HG02588 (cell line): ENCODE measurements around the gene IFNL4.
"Not testable (repeated sequence)": the region's sequence is repeated elsewhere in the genome, so short reads cannot be mapped to it uniquely, and the experiment has no call there.

Source experiments
- ATAC-seq: cut with Tn5 transposase; IDR thresholded peaks from one replicate; pipeline ENCODE4 v1.9.1; 2021; ENCODE audit warnings: mild to moderate bottlenecking, moderate library complexity; ENCODE audit not compliant: unreplicated experiment

Gene IFNL4

DNA sequence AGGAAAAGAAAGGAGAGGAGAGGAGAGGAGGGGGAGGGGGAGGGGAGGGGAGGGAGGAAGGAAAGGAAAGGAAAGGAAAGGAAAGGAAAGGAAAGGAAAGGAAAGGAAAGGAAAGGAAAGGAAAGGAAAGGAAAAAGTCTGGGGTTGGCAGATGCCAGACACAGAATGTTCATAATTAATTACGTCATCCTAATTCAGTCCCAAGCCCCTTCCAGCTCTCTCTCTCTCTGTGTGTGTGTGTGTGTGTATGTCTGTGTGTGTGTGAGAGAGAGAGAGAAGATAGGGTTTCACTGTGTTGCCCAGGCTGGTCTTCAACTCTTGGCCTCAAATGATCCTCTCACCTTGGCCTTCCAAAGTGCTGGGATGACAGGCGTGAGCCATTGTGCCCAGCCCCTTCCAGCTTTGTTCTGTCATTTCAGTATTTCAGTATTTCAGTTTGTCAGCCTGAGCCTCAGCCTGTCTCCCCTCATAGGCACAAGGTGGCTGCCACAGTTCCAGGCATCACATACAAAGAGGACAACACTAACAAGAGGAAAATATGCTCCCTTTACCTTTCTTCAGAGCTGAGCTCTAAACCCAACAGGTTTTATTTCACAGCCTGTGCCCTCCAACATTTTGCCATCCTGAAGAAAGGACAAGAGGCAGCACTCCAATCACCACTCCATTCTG lies 18.4 kb downstream of the IFNL4 start:
- ATAC-seq: no peak

- ATAC-seq: no peak
These were observed 23.7 kb downstream of the IFNL4 start for GRCh38 chr19:39224910-39225309.

DNA sequence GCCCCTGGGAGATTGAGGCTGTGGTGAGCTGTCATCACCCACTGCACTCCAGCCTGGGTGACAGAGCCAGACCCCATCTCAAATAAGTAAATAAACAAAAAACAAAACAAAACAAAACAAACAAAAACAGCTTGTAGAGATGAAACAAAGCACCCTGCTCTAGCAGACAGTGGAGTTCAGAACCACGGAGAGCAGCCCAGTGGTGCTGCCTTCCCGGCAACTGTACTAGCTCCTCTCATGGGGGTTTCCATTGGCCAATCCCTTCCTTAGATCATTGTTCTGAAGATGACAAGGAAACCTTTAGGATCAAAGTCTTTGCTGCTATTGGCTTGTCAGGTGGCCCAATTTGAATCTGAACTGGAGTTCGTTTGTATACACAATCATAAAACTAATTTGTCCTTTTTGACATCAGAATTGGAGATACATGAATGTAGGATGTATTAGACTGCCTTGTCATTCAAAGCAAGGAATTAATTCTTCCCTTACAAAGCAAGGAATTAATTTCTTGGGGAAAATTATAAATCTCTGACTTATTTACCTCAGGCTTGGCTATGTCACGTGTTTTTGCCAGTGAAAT lies 24.9 kb downstream of the IFNL4 start:
- no peak for ATAC-seq

GRCh38 chr19:39219108-39219507 lies 29.5 kb downstream of the IFNL4 start:
- not testable (repeated sequence) for ATAC-seq

DNA sequence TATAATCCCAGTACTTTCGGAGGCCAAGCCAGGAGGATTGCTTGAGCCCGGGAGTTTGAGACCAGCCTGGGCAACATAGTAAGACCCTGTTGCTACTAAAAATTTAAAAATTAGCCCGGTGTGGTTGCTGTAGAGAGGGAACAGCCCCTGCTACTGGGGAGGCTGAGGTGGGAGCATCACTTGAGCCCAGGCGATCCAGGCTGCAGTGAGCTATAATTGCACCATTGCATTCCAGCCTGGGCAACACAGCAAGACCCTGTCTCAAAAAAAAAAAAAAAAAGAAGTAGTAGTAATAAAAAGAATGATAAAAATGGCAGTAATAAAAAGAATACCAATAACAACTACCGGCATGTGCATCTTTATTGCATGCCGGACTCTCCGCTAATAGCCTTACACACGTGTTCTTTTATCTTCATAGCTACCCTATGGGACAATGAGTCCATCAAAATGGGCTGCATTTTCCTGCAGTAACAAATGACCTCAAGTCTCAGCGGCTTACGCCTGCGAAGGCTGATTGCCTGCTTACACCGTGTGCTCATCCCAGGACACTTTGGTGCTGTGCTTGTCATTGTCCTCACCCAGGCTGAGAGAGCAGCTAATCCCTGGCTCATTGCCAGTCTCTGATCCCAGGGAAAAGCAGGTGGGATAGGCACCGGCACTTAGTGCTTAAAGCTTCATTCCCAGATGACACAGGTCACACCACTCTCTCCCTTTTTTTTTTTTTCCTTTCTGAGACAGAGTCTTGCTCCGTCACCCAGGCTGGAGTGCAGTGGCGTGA lies 30.2 kb downstream of the IFNL4 start:
- ATAC-seq: no peak

DNA sequence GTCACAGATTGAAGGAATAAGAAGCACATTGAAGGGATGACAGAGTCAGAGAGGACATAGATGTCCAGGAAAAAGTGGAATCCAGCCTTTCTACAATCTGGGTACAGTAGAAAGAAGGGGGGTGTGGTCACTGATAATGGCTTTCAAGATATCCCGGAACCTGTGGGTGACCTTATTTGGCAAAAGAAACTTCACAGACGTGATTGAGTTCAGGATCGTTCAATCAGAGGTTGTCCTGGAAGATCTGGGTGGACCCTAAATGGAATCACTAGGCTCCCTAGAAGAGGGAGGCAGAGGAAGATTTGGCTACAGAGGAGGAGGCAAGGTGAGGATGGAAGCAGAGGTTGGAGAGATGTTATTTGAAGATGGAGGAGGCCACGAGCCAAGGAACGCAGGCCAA lies 31.6 kb downstream of the IFNL4 start:
- ATAC-seq: no peak

DNA sequence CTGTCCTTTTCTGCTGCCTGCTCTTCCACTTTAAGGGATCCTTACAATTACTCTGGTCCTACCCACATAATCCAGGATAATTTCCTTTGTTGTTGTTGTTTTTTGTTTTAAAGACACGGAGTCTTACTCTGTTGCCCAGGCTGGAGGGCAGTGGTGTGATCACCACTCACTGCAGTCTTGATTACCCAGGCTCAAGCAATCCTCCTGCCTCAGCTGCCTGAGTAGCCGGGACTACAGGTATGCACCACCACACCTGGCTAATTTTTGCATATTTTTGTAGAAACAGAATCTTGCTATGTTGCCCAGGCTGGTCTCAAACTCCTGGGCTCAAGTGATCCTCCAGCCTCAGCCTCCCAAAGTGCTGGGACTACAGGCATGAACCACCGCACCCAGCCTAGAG lies 33.3 kb downstream of the IFNL4 start:
- not testable (repeated sequence) for ATAC-seq

DNA sequence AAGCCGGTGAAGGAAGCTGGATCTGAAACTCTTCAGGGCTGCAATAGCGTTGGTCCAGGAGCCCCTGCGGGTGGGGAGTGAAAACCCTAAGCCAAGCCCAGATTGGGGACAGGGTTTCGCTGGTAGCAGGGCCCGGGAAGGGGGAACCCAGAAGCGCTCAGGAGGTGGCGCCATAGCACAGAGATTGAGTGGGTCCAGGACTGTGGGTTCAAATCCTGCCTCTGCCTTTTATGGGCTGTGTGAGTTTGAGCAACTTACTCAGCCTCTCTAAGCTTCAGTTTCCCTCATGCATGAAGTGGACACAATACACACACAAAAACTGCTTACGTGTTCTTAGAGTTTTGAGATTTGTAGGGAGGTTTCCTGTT lies 36.3 kb downstream of the IFNL4 start:
- no peak for ATAC-seq

DNA sequence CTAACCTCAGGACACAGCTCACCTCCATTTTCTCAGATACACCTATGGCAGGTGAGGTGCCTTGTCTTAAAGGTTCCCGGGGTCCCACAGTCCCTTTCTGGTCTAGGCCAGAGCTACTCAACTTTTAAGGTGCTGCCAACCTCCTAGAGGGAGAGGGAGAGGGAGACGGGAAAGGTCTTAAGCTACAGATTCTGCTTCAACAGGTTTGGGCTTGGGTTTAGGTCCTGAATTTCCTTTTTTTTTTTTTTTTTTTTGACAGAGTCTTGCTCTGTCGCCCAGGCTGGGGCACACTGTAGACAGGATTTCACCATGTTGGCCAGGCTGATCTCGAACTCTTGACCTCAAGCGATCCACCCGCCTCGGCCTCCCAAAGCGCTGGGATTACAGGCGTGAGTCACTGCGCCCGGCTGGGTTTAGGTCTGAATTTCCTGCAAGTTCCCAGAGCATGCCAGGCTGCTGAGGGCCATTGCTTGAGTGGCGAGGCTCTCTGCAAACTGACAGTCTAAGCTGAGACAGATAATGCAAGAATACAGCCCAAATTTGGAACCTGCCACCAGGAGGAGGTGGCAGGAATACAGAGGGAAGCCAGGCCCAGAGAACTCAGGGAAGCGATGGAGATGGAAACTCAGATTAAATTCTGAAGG lies 36.8 kb downstream of the IFNL4 start:
- no peak for ATAC-seq

- ATAC-seq: no peak
These were observed 39.5 kb downstream of the IFNL4 start for GRCh38 chr19:39209196-39209595.

GRCh38 chr19:39208175-39208795 lies 40.4 kb downstream of the IFNL4 start:
- ATAC-seq: no peak

GRCh38 chr19:39207293-39207836 lies 41.3 kb downstream of the IFNL4 start:
- no peak for ATAC-seq

DNA sequence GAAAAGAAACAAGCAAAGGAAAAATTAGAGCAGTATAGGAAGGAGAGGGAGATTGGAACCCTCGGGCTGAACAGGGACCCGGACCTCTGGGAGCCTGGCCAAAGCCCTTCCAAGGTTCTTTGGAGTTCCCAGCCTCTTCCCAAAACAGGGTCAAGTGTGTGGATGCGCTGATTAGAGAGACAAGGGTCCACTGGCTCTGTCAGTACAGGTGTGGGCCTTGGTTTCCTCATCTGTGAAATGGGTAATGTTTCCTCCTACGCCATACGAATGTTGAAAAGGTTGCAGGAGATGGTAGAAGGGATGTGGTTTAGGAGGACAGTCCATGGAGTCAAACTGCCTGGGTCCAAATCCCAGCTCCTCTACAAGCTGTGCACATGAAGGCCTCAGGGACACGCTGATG lies 42.5 kb downstream of the IFNL4 start:
- ATAC-seq: no peak

DNA sequence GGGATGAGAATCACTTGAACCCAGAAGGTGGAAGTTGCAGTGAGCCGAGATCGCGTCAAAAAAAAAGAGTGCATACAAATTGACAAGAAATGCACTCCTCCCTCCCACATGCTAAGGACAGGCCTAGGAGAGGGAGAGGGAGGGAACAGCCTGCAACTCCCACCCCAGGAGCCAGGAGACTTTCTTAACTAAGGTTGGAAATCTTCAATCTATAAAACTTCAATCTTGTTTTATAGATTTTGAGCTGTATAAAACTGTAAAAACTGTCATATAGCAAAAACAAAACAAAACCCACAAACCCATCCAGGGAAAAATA lies 43.2 kb downstream of the IFNL4 start:
- no peak for ATAC-seq

- ATAC-seq: no peak
These were observed 45.0 kb downstream of the IFNL4 start, which contains the start of gene SYCN for GRCh38 chr19:39203372-39204341. Gene SYCN, minus strand, starts transcription at chr19:39204263. Its CDS starts 9 bp downstream, at chr19:39204254.

GRCh38 chr19:39202998-39203355 lies 45.7 kb downstream of the IFNL4 start:
- ATAC-seq: no peak

GRCh38 chr19:39200803-39201115 lies 47.9 kb downstream of the IFNL4 start:
- ATAC-seq: no peak

DNA sequence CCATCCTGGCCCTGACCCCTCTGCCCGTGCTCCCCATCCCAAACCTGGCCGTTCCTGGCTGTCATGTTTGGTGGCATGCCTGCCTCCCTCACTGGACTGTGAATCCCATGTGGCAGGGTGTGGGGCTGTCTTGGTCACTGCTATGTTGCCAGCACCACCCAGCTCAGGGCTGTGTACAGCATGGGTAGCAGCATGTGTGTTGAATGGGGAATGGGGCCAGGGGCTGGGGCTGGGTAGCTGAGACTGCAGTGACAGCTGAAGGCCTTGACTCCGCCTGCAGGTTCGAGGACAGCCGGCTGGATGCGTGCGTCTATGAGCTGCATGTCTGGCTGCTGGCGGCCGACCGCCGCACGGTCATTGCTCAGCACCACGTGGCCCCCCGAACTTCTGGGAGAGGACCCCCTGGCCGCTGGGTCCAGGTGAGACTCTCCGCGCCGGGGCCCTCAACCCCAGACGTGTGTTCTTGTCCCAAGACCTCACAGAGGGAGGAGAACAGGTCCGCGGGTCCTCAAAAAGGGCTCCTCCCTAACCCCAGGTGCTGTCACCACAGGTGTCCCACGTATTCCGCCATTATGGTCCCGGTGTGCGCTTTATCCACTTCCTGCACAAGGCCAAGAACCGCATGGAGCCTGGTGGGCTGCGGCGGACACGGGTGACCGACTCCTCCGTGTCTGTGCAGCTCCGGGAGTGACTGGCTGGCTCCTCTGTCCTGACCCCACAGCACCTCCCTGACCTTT lies 48.4 kb downstream of the IFNL4 start:
- ATAC-seq: no peak

GRCh38 chr19:39199025-39199424 lies 49.6 kb downstream of the IFNL4 start:
- no peak for ATAC-seq

- no peak for ATAC-seq
These were observed 50.8 kb downstream of the IFNL4 start for GRCh38 chr19:39197808-39198207.
